ENCODE results near the gene RRP15. TPM values are rescaled to one million over a fixed set of nuclear protein-coding genes. Genes with fewer than 3 reads are reported as not detected.

The RRP15 gene
- total and polyA plus RNA-seq, 2 of the 13 experiments (the other 11 are each of a cell fraction or from before 2014, with no cell fraction given), result 2.1 to 37.5 TPM

- ChIA-PET CTCF (ENCODE audit: low intra/inter-chr PET ratio, low total read pairs) (no interaction called here), POLR2A (no interaction called here)
- in situ Hi-C loops (cut with HindIII; ENCODE audit: extremely low pct_ligation_motif_present, low pct_unique_long_range_greater_than_20kb) (loop anchor here (25.0 kb wide), 1 partner anchor 961 kb away; no protein-coding TSS in a partner anchor), intact Hi-C loops (cut with micrococcal nuclease; ENCODE audit: unreplicated experiment) (no loop called here)
- Histone ChIP-seq H3K4me1 (ENCODE audit: insufficient read depth, low read length) (peaks cover 18% of the 10 kb centered on the region), H3K27ac (ENCODE audit: extremely low read length, insufficient read depth, low read length) (no peak overlapping the region), H3K27me3 (ENCODE audit: control insufficient read depth in 1 of 2, insufficient read depth in 2 of 2, low read length in 2 of 2) (peaks cover 2 to 28% of the 10 kb centered on the region in 2 experiments; a peak in 3 of 5 replicates), H4K20me1 (ENCODE audit: insufficient read depth, low read length) (no peaks in the 10 kb centered on the region), H3K4me2 (ENCODE audit: low read depth, low read length) (no peak overlapping the region), H3K36me3 (replicated peaks in 1 of 2; ENCODE audit: control insufficient read depth in 1 of 2, insufficient read depth in 2 of 2, low read length in 2 of 2) (no peaks in the 10 kb centered on the region), H3K9me3 (ENCODE audit: low read length) (no peaks in the 10 kb centered on the region), H3K79me2 (ENCODE audit: insufficient read depth, low read length) (no peaks in the 10 kb centered on the region), H3K9ac (ENCODE audit: insufficient read depth, low read depth, low read length) (no peak overlapping the region), H3K4me3 (replicated peaks in 1 of 3; ENCODE audit: insufficient read depth in 1 of 3, low read depth in 2 of 3, low read length in 3 of 3) (no peak overlapping the region), H2AFZ (ENCODE audit: low read length) (no peak overlapping the region)
- WGBS (ENCODE audit: low lambda C conversion rate), result 92% methylated on average over 2 of the region's 2 CpGs
- TF ChIP-seq ZNF800 (CRISPR knock-in tag; IDR thresholded peaks at IDR 0.05) (no peak), ZNF550 (CRISPR knock-in tag; IDR thresholded peaks at IDR 0.05; ENCODE audit: borderline replicate concordance) (no peak), SNAI1 (CRISPR knock-in tag; IDR thresholded peaks at IDR 0.05; ENCODE audit: borderline replicate concordance) (no peak), PCBP2 (optimal IDR thresholded peaks at IDR 0.05; ENCODE audit: low read depth, low read length, poor library complexity, severe bottlenecking) (no peak), ZMYM3 (CRISPR knock-in tag; IDR thresholded peaks at IDR 0.05) (no peak), ZSCAN5A (CRISPR knock-in tag; IDR thresholded peaks at IDR 0.05; ENCODE audit: borderline replicate concordance) (no peak), ZKSCAN8 (CRISPR knock-in tag; IDR thresholded peaks at IDR 0.05; ENCODE audit: borderline replicate concordance) (no peak), ERF (CRISPR knock-in tag; IDR thresholded peaks at IDR 0.05) (no peak), ZNF317 (CRISPR knock-in tag; IDR thresholded peaks at IDR 0.05) (no peak), DMTF1 (CRISPR knock-in tag; IDR thresholded peaks at IDR 0.05) (no peak), ZNF782 (CRISPR knock-in tag; IDR thresholded peaks at IDR 0.05; ENCODE audit: borderline replicate concordance) (no peak)
- BruUV-seq (replicated peaks), result no TSS peak
- FAIRE-seq (no peak), DNase-seq (ENCODE audit: low spot score) (no peak), ATAC-seq (no peak)
These were observed 65.7 kb downstream of the RRP15 start for GRCh38 chr1:218350801-218351266.

Data from HepG2 (cell line).